A549 (cell line): ENCODE measurements around the gene ATP1B1. TPM values are rescaled to one million over a fixed set of nuclear protein-coding genes. Genes with fewer than 3 reads are reported as not detected.

ENCODE experiments used
- ATAC-seq, 2 experiments: fragments of 200-7000 bp in 1 of 2; fragments of >200 bp in 1 of 2; cut with Nextera tagmentation in 1 of 2; cut with Tn5 transposase in 1 of 2; 3 replicates each; pipeline versions ENCODE4 v1.8.0 to v1.9.1; 2018 to 2020; ENCODE audit warnings: mild to moderate bottlenecking in 1 of 2, moderate library complexity in 1 of 2
- CTCF ChIA-PET: fragments of 300-600 bp; sonication (Branson Sonifier 250); formaldehyde crosslinking; extraction: SDS; loops from one replicate; lab custom pipeline; 2021; ENCODE audit warnings: antibody characterized with exemption, inconsistent platforms; lab: Yijun Ruan, JAX
- POLR2A ChIA-PET: fragments of 350-600 bp; formaldehyde crosslinking; extraction: SDS; loops from one replicate; lab custom pipeline; 2021; ENCODE audit warnings: antibody characterized with exemption, inconsistent platforms; lab: Yijun Ruan, JAX
- DNase-seq, 2 experiments: peaks; one replicate each; pipeline versions ENCODE4 v3.0.0 to v3.0.0-alpha.2; 2011 to 2016; ENCODE audit warnings: low read depth in 1 of 2, low spot score in 1 of 2
- FAIRE-seq: peaks from 2 replicates; lab custom pipeline; 2011; peaks lifted over from hg19 to GRCh38; lab: Jason Lieb, UNC
- H3K27ac ChIP-seq, 2 experiments: fragments of >200 bp; sonication (Bioruptor Twin); formaldehyde crosslinking; 3 replicates each; pipeline ENCODE4 v1.5.1; 2016 to 2017
- H3K4me1 ChIP-seq: fragments of >200 bp; sonication (Bioruptor Twin); formaldehyde crosslinking; 3 replicates; pipeline ENCODE4 v1.6.1; 2016
- H3K4me2 ChIP-seq: fragments of >200 bp; sonication (Bioruptor Twin); formaldehyde crosslinking; 3 replicates; pipeline ENCODE4 v1.6.1; 2016
- H3K4me3 ChIP-seq: fragments of >200 bp; sonication (Bioruptor Twin); formaldehyde crosslinking; 3 replicates; pipeline ENCODE4 v1.5.1; 2016
- H3K9me3 ChIP-seq: fragments of >200 bp; sonication (Bioruptor Twin); formaldehyde crosslinking; 3 replicates; pipeline ENCODE4 v1.6.1; 2016
- CBX2 ChIP-seq: fragments of 200-600 bp; sonication (generic); IDR thresholded peaks from 2 replicates; pipeline ENCODE4 v1.6.1; 2016; ENCODE audit warnings: low read depth, mild to moderate bottlenecking, borderline replicate concordance
- CEBPB ChIP-seq, 2 experiments: fragments of >200 bp in 1 of 2; sonication (Bioruptor Twin) in 1 of 2; formaldehyde crosslinking in 1 of 2; IDR thresholded peaks; 2 replicates each; pipeline ENCODE4 v1.6.1; 2012 to 2016
- CHD2 ChIP-seq: fragments of 150-350 bp; IDR thresholded peaks from 2 replicates; pipeline ENCODE4 v1.6.1; 2014; ENCODE audit warnings: low read length; ENCODE audit not compliant: partially characterized antibody
- CTCF ChIP-seq: fragments of >200 bp; sonication (Bioruptor Twin); formaldehyde crosslinking; IDR thresholded peaks from 3 replicates; pipeline ENCODE4 v1.5.1; 2016
- E2F6 ChIP-seq: IDR thresholded peaks from 2 replicates; pipeline ENCODE4 v1.6.1; 2012; ENCODE audit warnings: low read depth, borderline replicate concordance
- FOSB ChIP-seq: fragments of 250-450 bp; sonication (Bioruptor Pico); IDR thresholded peaks from 2 replicates; pipeline ENCODE4 v1.5.0; 2020; ENCODE audit warnings: mild to moderate bottlenecking, moderate library complexity
- FOSL2 ChIP-seq, 2 experiments: fragments of 450-650 bp in 1 of 2; fragments of >200 bp in 1 of 2; sonication (Bioruptor Twin) in 1 of 2; formaldehyde crosslinking; IDR thresholded peaks; 2 replicates each; pipeline versions ENCODE4 v1.5.0 to v1.6.1; 2016 to 2020; ENCODE audit warnings: mild to moderate bottlenecking in 1 of 2, moderate library complexity in 1 of 2
- HOXB13 ChIP-seq: fragments of 250-450 bp; sonication (Bioruptor Pico); IDR thresholded peaks from 2 replicates; pipeline ENCODE4 v1.5.0; 2020; ENCODE audit warnings: low read depth, mild to moderate bottlenecking, moderate library complexity
- HOXB5 ChIP-seq: fragments of 250-450 bp; sonication (Bioruptor Pico); IDR thresholded peaks from 2 replicates; pipeline ENCODE4 v1.5.0; 2020; ENCODE audit warnings: mild to moderate bottlenecking, moderate library complexity
- JUNB ChIP-seq: fragments of >200 bp; sonication (Bioruptor Twin); formaldehyde crosslinking; IDR thresholded peaks from 2 replicates; pipeline ENCODE4 v1.6.1; 2016
- KDM5A ChIP-seq: fragments of 200-600 bp; sonication (generic); IDR thresholded peaks from 2 replicates; pipeline ENCODE4 v1.6.1; 2016; ENCODE audit warnings: antibody characterized with exemption, mild to moderate bottlenecking
- MAFK ChIP-seq: fragments of 450-650 bp; IDR thresholded peaks from 2 replicates; pipeline ENCODE4 v1.6.1; 2014; ENCODE audit not compliant: partially characterized antibody
- NFE2L2 ChIP-seq: fragments of 150-350 bp; conservative IDR thresholded peaks from 2 replicates; pipeline ENCODE4 v1.6.1; 2014; ENCODE audit warnings: low read length
- POLR2A ChIP-seq: IDR thresholded peaks from 2 replicates; pipeline ENCODE4 v1.6.1; 2012; ENCODE audit warnings: mild to moderate bottlenecking, low read length
- RFX5 ChIP-seq: fragments of 450-650 bp; IDR thresholded peaks from 2 replicates; pipeline ENCODE4 v1.7.1; 2014; ENCODE audit warnings: antibody characterized with exemption, mild to moderate bottlenecking, moderate library complexity
- SMC3 ChIP-seq: fragments of >200 bp; sonication (Bioruptor Twin); formaldehyde crosslinking; IDR thresholded peaks from 3 replicates; pipeline ENCODE4 v1.6.1; 2018; ENCODE audit warnings: inconsistent platforms
- SREBF2 ChIP-seq: fragments of 450-650 bp; IDR thresholded peaks from 2 replicates; pipeline ENCODE4 v1.6.1; 2014; ENCODE audit warnings: mild to moderate bottlenecking, moderate library complexity
- TFCP2L1 ChIP-seq: fragments of 250-450 bp; sonication (Bioruptor Pico); IDR thresholded peaks from 2 replicates; pipeline ENCODE4 v1.5.0; 2021; ENCODE audit warnings: mild to moderate bottlenecking
- TP53 ChIP-seq: fragments of 250-450 bp; sonication (Bioruptor Pico); IDR thresholded peaks from 2 replicates; pipeline ENCODE4 v1.5.0; 2021; ENCODE audit warnings: mild to moderate bottlenecking, moderate library complexity
- WGBS: methylation state at CpG from one replicate; pipeline ENCODE4 v1.1.6; 2017; ENCODE audit errors: missing lambda C conversion rate; 5-methylcytosine and 5-hydroxymethylcytosine counted together
- polyA plus RNA-seq, 4 experiments: library from polyadenylated mRNA; depleted of rRNA in 3 of 4; stranded (reverse); fragments of >200 nt; fragmentation: RNase III in 1 of 4; extraction: RNeasy Plus Mini Kit Qiagen cat#74134 plus additional on column Dnase treatment in 1 of 4; gene quantifications; 2 replicates in 3 of 4; 3 replicates in 1 of 4; pipeline ENCODE4 v1.2.3, GENCODE V29; 2011 to 2017
- TF ChIP-seq, protein P1 (sequence below): fragments of 250-450 bp; sonication (Bioruptor Pico); IDR thresholded peaks from 2 replicates; pipeline ENCODE4 v1.5.0; 2021; ENCODE audit warnings: mild to moderate bottlenecking, moderate library complexity, borderline replicate concordance
- TF ChIP-seq, protein P2 (sequence below): IDR thresholded peaks from 2 replicates; pipeline ENCODE4 v1.6.1; 2012
- TF ChIP-seq, protein P3 (sequence below): fragments of 150-350 bp; IDR thresholded peaks from 2 replicates; pipeline ENCODE4 v1.6.1; 2014; ENCODE audit warnings: low read depth, mild to moderate bottlenecking, low read length
- TF ChIP-seq, protein P4 (sequence below): fragments of 200-600 bp; sonication (generic); IDR thresholded peaks from 2 replicates; pipeline ENCODE4 v1.6.1; 2016; ENCODE audit warnings: antibody characterized with exemption, mild to moderate bottlenecking, moderate library complexity

Gene ATP1B1
- polyA plus RNA-seq, 2 of the 4 experiments (the other 2 are of a cell fraction) = 303 to 377 TPM

- no peak for TF ChIP-seq CTCF
- no peak for TF ChIP-seq CEBPB (IDR thresholded peaks at IDR 0.05)
- no peak for TF ChIP-seq JUNB
- no peak for TF ChIP-seq SREBF2
- TF ChIP-seq HOXB5 (CRISPR knock-in tag) = no peak
- no peak for TF ChIP-seq SMC3
- no peak for TF ChIP-seq E2F6
- TF ChIP-seq CBX2 = no peak
- no peak for TF ChIP-seq TP53 (CRISPR knock-in tag)
- TF ChIP-seq MAFK = no peak
- TF ChIP-seq, all 56 proteins: peak for 4
Observed at GRCh38 chr1:169161496-169162194, 55.2 kb downstream of the ATP1B1 start (continued).

DNA sequence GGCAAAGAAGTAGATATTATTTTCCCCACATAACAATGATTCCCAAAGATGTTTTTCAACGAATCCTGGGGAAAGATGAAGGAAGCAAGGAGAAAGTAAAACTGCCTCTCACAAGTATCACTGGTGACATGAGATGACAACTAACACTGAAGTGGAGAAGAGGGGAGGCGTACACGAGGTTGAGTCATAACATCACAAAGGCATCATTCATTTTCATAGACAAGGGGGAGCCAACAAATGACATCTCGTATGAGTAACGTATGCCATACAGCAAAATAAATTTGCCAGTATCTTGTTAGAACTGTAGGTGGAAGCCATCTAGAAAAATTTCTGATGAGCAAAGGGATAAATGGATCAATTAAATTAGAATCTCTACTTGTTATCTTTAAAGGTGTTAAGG lies 56.6 kb downstream of the ATP1B1 start:
- Histone ChIP-seq H3K4me2 (peak overlapping the region; percentile 49), H3K4me1 (peaks cover 30% of the 10 kb centered on the region), H3K4me3 (no peak overlapping the region), H3K27ac (no peak overlapping the region), H3K9me3 (no peaks in the 10 kb centered on the region)
- DNase-seq (peak in 1 of 2 experiments; percentile 47), ATAC-seq (peak; percentile 62 to 81; a peak in 5 of 6 replicates), FAIRE-seq (peak; percentile 83)
- ChIA-PET POLR2A (no interaction called here), CTCF (interaction anchor here (0.6 kb wide), 1 partner anchor 18 kb away, joined by 3 read pairs; no protein-coding TSS in a partner anchor)
- TF ChIP-seq MAFK (peak; percentile 54), FOSL2 (IDR thresholded peaks at IDR 0.05) (no peak), FOSL2 (CRISPR knock-in tag; IDR thresholded peaks at IDR 0.05) (peak; percentile 48; the same call in 1 of the 2 replicates), HOXB5 (CRISPR knock-in tag) (peak; percentile 87; the same call in 1 of the 2 replicates), RFX5 (no peak)
- 24% methylated on average over 5 of the region's 5 CpGs for WGBS

GRCh38 chr1:169175461-169175860 lies 69.0 kb downstream of the ATP1B1 start:
- POLR2A ChIA-PET = no interaction called here
- no peaks in the 10 kb centered on the region for H3K4me1 ChIP-seq
- no peak for TF ChIP-seq KDM5A
- TF ChIP-seq CEBPB (IDR thresholded peaks at IDR 0.05) = no peak
- TF ChIP-seq, protein P1, sequence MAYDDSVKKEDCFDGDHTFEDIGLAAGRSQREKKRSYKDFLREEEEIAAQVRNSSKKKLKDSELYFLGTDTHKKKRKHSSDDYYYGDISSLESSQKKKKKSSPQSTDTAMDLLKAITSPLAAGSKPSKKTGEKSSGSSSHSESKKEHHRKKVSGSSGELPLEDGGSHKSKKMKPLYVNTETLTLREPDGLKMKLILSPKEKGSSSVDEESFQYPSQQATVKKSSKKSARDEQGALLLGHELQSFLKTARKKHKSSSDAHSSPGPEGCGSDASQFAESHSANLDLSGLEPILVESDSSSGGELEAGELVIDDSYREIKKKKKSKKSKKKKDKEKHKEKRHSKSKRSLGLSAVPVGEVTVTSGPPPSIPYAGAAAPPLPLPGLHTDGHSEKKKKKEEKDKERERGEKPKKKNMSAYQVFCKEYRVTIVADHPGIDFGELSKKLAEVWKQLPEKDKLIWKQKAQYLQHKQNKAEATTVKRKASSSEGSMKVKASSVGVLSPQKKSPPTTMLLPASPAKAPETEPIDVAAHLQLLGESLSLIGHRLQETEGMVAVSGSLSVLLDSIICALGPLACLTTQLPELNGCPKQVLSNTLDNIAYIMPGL = no peak
- TF ChIP-seq E2F6 = no peak
- no peak for TF ChIP-seq SMC3
- no peak for TF ChIP-seq FOSB
- no peak for TF ChIP-seq JUNB
- TF ChIP-seq NFE2L2 = no peak
- TF ChIP-seq, protein P2, sequence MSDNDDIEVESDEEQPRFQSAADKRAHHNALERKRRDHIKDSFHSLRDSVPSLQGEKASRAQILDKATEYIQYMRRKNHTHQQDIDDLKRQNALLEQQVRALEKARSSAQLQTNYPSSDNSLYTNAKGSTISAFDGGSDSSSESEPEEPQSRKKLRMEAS = no peak
- TF ChIP-seq POLR2A = no peak
- TF ChIP-seq TFCP2L1 (CRISPR knock-in tag) = no peak
- TF ChIP-seq HOXB13 (CRISPR knock-in tag) = no peak
- TF ChIP-seq, protein P3, sequence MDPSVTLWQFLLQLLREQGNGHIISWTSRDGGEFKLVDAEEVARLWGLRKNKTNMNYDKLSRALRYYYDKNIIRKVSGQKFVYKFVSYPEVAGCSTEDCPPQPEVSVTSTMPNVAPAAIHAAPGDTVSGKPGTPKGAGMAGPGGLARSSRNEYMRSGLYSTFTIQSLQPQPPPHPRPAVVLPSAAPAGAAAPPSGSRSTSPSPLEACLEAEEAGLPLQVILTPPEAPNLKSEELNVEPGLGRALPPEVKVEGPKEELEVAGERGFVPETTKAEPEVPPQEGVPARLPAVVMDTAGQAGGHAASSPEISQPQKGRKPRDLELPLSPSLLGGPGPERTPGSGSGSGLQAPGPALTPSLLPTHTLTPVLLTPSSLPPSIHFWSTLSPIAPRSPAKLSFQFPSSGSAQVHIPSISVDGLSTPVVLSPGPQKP = no peak
- no peak for TF ChIP-seq CHD2
- TF ChIP-seq, protein P4, sequence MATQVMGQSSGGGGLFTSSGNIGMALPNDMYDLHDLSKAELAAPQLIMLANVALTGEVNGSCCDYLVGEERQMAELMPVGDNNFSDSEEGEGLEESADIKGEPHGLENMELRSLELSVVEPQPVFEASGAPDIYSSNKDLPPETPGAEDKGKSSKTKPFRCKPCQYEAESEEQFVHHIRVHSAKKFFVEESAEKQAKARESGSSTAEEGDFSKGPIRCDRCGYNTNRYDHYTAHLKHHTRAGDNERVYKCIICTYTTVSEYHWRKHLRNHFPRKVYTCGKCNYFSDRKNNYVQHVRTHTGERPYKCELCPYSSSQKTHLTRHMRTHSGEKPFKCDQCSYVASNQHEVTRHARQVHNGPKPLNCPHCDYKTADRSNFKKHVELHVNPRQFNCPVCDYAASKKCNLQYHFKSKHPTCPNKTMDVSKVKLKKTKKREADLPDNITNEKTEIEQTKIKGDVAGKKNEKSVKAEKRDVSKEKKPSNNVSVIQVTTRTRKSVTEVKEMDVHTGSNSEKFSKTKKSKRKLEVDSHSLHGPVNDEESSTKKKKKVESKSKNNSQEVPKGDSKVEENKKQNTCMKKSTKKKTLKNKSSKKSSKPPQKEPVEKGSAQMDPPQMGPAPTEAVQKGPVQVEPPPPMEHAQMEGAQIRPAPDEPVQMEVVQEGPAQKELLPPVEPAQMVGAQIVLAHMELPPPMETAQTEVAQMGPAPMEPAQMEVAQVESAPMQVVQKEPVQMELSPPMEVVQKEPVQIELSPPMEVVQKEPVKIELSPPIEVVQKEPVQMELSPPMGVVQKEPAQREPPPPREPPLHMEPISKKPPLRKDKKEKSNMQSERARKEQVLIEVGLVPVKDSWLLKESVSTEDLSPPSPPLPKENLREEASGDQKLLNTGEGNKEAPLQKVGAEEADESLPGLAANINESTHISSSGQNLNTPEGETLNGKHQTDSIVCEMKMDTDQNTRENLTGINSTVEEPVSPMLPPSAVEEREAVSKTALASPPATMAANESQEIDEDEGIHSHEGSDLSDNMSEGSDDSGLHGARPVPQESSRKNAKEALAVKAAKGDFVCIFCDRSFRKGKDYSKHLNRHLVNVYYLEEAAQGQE = no peak

More at GRCh38 chr1:169175461-169175860, 69.0 kb downstream of the ATP1B1 start:
- H3K4me2 ChIP-seq = no peak overlapping the region
- no peak overlapping the region for H3K4me3 ChIP-seq
- no peaks in the 10 kb centered on the region for H3K9me3 ChIP-seq
- DNase-seq (no peak), FAIRE-seq (no peak), ATAC-seq (no peak)
- WGBS = 74% methylated on average over 2 of the region's 2 CpGs
- H3K27ac ChIP-seq = no peak overlapping the region
- CTCF ChIA-PET = interaction anchor here (0.7 to 0.9 kb wide), 3 partner anchors 9 to 833 kb away, joined by 3 read pairs; no protein-coding TSS in a partner anchor
